22Rv1 (cell line): ENCODE data around the gene SIL1.

Experiments
- ZFX ChIP-seq: fragments of 450-650 bp; IDR thresholded peaks from 2 replicates; pipeline ENCODE4 v1.6.1; 2017; ENCODE audit warnings: antibody characterized with exemption, borderline replicate concordance
- TF ChIP-seq, protein P1 (sequence below): fragments of 450-650 bp; IDR thresholded peaks from 2 replicates; pipeline ENCODE4 v1.5.1; 2017; ENCODE audit warnings: mild to moderate bottlenecking

DNA sequence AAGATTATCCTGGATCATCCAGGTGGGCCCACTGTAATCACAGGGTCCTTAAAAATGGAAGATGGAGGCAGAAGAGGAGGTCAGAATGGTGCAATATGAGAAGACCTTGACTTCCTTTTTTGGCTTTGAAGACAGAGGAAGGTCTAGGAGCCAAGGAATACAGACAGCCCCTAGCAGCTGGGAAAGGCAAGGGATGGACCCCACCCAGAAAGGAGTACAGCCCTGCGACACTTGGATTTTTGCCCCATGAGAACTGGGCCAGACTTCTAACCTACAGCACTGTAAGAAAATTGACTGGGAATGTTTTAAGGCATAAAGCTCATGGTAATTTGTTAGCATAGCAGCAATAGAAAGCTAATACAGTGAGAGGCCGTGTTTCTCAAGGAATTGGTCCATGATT, 256.1 kb downstream of the SIL1 start:
- TF ChIP-seq, protein P1, sequence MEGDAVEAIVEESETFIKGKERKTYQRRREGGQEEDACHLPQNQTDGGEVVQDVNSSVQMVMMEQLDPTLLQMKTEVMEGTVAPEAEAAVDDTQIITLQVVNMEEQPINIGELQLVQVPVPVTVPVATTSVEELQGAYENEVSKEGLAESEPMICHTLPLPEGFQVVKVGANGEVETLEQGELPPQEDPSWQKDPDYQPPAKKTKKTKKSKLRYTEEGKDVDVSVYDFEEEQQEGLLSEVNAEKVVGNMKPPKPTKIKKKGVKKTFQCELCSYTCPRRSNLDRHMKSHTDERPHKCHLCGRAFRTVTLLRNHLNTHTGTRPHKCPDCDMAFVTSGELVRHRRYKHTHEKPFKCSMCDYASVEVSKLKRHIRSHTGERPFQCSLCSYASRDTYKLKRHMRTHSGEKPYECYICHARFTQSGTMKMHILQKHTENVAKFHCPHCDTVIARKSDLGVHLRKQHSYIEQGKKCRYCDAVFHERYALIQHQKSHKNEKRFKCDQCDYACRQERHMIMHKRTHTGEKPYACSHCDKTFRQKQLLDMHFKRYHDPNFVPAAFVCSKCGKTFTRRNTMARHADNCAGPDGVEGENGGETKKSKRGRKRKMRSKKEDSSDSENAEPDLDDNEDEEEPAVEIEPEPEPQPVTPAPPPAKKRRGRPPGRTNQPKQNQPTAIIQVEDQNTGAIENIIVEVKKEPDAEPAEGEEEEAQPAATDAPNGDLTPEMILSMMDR, result no peak
- TF ChIP-seq ZFX, result no peak
